Measurements from ENCODE around the gene NAT16. TPM values are rescaled to one million over a fixed set of nuclear protein-coding genes. Genes with fewer than 3 reads are reported as not detected.

NAT16 gene
- total and polyA plus RNA-seq, 9 of the 15 experiments (the other 6 are each of a cell fraction or from before 2014, with no cell fraction given) = 0.04 TPM; not detected in 8

DNA sequence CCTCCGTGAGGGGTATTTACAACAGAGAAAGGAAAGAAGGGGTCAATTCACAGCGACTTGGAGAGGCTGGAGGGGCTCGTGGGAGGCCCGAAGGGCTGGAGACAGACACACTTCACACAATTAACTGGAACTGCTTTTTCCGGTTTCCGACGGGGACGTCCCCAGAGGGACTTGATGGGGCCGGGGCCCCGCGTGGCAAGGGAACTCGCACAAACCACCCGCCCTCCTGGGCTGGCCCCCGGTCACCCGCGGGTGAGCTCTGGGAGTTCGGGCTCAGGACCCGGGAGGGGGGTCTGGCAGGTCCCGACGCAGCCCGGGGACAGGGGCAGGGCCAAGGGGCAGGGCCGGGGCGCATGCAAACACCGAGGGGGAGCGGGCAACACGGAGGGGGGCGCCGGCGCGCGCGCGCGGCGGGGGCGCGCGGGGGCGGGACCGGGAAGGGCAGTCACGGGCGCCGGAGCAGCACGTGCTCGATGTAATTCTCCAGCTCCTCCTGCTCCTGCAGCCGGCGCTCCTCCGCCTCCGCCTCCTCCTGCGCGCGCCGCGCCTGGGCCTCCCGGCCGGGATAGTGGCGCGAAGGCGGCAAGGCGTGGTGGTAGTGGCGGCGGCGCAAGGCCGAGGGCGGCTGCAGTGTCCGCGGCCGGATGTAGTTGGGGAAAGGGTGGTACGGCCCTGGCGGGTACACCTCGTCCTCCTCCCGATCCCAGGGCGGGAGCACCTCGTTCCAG is 17.4 kb downstream of the NAT16 start (continued):
- TF ChIP-seq, protein P1, sequence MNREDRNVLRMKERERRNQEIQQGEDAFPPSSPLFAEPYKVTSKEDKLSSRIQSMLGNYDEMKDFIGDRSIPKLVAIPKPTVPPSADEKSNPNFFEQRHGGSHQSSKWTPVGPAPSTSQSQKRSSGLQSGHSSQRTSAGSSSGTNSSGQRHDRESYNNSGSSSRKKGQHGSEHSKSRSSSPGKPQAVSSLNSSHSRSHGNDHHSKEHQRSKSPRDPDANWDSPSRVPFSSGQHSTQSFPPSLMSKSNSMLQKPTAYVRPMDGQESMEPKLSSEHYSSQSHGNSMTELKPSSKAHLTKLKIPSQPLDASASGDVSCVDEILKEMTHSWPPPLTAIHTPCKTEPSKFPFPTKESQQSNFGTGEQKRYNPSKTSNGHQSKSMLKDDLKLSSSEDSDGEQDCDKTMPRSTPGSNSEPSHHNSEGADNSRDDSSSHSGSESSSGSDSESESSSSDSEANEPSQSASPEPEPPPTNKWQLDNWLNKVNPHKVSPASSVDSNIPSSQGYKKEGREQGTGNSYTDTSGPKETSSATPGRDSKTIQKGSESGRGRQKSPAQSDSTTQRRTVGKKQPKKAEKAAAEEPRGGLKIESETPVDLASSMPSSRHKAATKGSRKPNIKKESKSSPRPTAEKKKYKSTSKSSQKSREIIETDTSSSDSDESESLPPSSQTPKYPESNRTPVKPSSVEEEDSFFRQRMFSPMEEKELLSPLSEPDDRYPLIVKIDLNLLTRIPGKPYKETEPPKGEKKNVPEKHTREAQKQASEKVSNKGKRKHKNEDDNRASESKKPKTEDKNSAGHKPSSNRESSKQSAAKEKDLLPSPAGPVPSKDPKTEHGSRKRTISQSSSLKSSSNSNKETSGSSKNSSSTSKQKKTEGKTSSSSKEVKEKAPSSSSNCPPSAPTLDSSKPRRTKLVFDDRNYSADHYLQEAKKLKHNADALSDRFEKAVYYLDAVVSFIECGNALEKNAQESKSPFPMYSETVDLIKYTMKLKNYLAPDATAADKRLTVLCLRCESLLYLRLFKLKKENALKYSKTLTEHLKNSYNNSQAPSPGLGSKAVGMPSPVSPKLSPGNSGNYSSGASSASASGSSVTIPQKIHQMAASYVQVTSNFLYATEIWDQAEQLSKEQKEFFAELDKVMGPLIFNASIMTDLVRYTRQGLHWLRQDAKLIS (CRISPR knock-in tag; IDR thresholded peaks at IDR 0.05) = no peak
- TF ChIP-seq PHF8 (IDR thresholded peaks at IDR 0.05; ENCODE audit: borderline replicate concordance, low read length) (peak; percentile 17; the same call in 1 of the 2 replicates), NRF1 (conservative IDR thresholded peaks at IDR 0.05 in 1 of 2, IDR thresholded peaks at IDR 0.05 in 1 of 2) (peak; percentile 66 to 69; a peak in 2 of 4 replicates), KDM2B (CRISPR knock-in tag; IDR thresholded peaks at IDR 0.05) (0 out of 2 replicates have a peak, but pooled peaks have one; percentile 28), POLR2AphosphoS5 (IDR thresholded peaks at IDR 0.05; ENCODE audit: control insufficient read depth, insufficient read depth, low read depth, low read length) (no peak; the same call in 1 of the 2 replicates), SOX6 (IDR thresholded peaks at IDR 0.05) (no peak), ZNF143 (CRISPR knock-in tag; IDR thresholded peaks at IDR 0.05) (no peak), ZBTB17 (CRISPR knock-in tag; IDR thresholded peaks at IDR 0.05) (no peak)
- TF ChIP-seq, protein P2, sequence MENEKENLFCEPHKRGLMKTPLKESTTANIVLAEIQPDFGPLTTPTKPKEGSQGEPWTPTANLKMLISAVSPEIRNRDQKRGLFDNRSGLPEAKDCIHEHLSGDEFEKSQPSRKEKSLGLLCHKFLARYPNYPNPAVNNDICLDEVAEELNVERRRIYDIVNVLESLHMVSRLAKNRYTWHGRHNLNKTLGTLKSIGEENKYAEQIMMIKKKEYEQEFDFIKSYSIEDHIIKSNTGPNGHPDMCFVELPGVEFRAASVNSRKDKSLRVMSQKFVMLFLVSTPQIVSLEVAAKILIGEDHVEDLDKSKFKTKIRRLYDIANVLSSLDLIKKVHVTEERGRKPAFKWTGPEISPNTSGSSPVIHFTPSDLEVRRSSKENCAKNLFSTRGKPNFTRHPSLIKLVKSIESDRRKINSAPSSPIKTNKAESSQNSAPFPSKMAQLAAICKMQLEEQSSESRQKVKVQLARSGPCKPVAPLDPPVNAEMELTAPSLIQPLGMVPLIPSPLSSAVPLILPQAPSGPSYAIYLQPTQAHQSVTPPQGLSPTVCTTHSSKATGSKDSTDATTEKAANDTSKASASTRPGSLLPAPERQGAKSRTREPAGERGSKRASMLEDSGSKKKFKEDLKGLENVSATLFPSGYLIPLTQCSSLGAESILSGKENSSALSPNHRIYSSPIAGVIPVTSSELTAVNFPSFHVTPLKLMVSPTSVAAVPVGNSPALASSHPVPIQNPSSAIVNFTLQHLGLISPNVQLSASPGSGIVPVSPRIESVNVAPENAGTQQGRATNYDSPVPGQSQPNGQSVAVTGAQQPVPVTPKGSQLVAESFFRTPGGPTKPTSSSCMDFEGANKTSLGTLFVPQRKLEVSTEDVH (IDR thresholded peaks at IDR 0.05; ENCODE audit: low read depth, partially characterized antibody) = no peak
- TF ChIP-seq, protein P3, sequence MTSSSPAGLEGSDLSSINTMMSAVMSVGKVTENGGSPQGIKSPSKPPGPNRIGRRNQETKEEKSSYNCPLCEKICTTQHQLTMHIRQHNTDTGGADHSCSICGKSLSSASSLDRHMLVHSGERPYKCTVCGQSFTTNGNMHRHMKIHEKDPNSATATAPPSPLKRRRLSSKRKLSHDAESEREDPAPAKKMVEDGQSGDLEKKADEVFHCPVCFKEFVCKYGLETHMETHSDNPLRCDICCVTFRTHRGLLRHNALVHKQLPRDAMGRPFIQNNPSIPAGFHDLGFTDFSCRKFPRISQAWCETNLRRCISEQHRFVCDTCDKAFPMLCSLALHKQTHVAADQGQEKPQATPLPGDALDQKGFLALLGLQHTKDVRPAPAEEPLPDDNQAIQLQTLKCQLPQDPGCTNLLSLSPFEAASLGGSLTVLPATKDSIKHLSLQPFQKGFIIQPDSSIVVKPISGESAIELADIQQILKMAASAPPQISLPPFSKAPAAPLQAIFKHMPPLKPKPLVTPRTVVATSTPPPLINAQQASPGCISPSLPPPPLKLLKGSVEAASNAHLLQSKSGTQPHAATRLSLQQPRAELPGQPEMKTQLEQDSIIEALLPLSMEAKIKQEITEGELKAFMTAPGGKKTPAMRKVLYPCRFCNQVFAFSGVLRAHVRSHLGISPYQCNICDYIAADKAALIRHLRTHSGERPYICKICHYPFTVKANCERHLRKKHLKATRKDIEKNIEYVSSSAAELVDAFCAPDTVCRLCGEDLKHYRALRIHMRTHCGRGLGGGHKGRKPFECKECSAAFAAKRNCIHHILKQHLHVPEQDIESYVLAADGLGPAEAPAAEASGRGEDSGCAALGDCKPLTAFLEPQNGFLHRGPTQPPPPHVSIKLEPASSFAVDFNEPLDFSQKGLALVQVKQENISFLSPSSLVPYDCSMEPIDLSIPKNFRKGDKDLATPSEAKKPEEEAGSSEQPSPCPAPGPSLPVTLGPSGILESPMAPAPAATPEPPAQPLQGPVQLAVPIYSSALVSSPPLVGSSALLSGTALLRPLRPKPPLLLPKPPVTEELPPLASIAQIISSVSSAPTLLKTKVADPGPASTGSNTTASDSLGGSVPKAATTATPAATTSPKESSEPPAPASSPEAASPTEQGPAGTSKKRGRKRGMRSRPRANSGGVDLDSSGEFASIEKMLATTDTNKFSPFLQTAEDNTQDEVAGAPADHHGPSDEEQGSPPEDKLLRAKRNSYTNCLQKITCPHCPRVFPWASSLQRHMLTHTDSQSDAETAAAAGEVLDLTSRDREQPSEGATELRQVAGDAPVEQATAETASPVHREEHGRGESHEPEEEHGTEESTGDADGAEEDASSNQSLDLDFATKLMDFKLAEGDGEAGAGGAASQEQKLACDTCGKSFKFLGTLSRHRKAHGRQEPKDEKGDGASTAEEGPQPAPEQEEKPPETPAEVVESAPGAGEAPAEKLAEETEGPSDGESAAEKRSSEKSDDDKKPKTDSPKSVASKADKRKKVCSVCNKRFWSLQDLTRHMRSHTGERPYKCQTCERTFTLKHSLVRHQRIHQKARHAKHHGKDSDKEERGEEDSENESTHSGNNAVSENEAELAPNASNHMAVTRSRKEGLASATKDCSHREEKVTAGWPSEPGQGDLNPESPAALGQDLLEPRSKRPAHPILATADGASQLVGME (CRISPR knock-in tag; IDR thresholded peaks at IDR 0.05) = no peak
